ENCODE data around the gene TPM1.

DNA sequence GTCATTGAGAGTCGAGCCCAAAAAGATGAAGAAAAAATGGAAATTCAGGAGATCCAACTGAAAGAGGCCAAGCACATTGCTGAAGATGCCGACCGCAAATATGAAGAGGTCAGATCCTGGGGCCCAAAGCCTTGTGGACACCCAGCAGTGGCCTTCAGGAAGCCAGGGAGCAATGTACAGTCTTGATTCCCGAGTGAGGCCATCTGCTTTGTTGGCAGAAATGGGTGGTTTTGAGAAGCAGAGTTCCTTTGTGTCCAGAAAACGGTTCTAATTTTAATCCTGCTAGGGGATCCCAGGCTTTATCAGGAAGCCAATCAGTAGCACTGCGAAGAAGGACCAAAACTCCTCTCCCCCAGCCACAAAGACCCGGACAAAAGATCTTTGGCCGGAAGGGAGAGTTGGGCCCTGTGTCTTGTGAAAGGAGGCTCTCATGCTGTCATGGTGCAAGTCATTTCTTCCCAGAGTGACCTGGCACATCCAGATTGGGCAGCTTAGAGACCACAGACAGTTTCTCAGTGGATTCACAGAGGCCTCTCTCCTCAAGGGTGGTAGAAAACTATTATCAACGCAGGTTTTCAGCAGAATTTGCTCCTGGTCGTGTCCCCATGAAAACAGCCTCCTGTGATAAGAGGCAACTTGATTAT, 17.1 kb downstream of the TPM1 start:
- TF ChIP-seq, protein P1, sequence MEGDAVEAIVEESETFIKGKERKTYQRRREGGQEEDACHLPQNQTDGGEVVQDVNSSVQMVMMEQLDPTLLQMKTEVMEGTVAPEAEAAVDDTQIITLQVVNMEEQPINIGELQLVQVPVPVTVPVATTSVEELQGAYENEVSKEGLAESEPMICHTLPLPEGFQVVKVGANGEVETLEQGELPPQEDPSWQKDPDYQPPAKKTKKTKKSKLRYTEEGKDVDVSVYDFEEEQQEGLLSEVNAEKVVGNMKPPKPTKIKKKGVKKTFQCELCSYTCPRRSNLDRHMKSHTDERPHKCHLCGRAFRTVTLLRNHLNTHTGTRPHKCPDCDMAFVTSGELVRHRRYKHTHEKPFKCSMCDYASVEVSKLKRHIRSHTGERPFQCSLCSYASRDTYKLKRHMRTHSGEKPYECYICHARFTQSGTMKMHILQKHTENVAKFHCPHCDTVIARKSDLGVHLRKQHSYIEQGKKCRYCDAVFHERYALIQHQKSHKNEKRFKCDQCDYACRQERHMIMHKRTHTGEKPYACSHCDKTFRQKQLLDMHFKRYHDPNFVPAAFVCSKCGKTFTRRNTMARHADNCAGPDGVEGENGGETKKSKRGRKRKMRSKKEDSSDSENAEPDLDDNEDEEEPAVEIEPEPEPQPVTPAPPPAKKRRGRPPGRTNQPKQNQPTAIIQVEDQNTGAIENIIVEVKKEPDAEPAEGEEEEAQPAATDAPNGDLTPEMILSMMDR (IDR thresholded peaks at IDR 0.05), result no peak
- no peak for TF ChIP-seq TCF7L2 (IDR thresholded peaks at IDR 0.05; ENCODE audit: low read depth, low read length)
- no peak for TF ChIP-seq POLR2AphosphoS5 (IDR thresholded peaks at IDR 0.05; ENCODE audit: low read depth, low read length)

All from Panc1 (cell line).